ENCODE measurements around the gene CDCA4. TPM values are rescaled to one million over a fixed set of nuclear protein-coding genes. Genes with fewer than 3 reads are reported as not detected.
A peak's percentile ranks its signal among the peaks of the same experiment; 100 is the strongest.

CDCA4 gene
- total RNA-seq: 10 to 100 TPM; 26.2 to 27.5 TPM
- polyA plus RNA-seq (ENCODE audit: insufficient read depth, low read depth, low replicate concordance): 18.3 TPM
- long read RNA-seq, donor 1, transcript CDCA4-201 (2 exons, 2,513 nt): major isoform, 20 of 20 reads
- long read RNA-seq, donor 1, partial matches to known transcripts: 0 of 20 reads
- long read RNA-seq, donor 1, other reads (novel, unspliced or antisense): 0 of 20 reads
- long read RNA-seq, donor 2, transcript CDCA4-201 (2 exons, 2,513 nt): major isoform, 17 of 17 reads
- long read RNA-seq, donor 2, partial matches to known transcripts: 0 of 17 reads
- long read RNA-seq, donor 2, other reads (novel, unspliced or antisense): 0 of 17 reads

- peak; percentile 25 for TF ChIP-seq POLR2A (IDR thresholded peaks at IDR 0.05)
- TF ChIP-seq CTCF (IDR thresholded peaks at IDR 0.05): peak in 1 of 3 experiments; percentile 2
- Histone ChIP-seq H3K27me3 (no peaks in the 10 kb centered on the region), H3K36me3 (ENCODE audit: low read depth, missing control alignments) (no peaks in the 10 kb centered on the region), H3K27ac (peak within 1 kb of the TSS; percentile 59 to 80), H3K4me1 (peaks cover 11% of the 10 kb centered on the region), H3K9me3 (no peaks in the 10 kb centered on the region), H3K4me3 (peak within 1 kb of the TSS; percentile 78 to 82)
- 0 to 1% methylated on average over 9 to 29 of the region's 115 CpGs for WGBS, 2 donors
- intact Hi-C loops (cut with DNase I; ENCODE audit: low total_unique reads): loop anchor here (10.0 kb wide), 1 partner anchor 46 kb away; the partner anchor contains the start of gene AHNAK2
- peak; percentile 98 for DNase-seq
Observed at GRCh38 chr14:105020815-105021655, at the start of gene CDCA4. Gene CDCA4, minus strand, starts transcription at chr14:105021083. Its CDS starts 9,154 bp downstream, at chr14:105011929.

GRCh38 chr14:105069871-105070759, 49.2 kb upstream of the CDCA4 start:
- H3K9me3 ChIP-seq: no peaks in the 10 kb centered on the region
- no peaks in the 10 kb centered on the region for H3K27me3 ChIP-seq
- 68 to 70% methylated on average over 18 to 20 of the region's 20 CpGs for WGBS, 2 donors
- H3K36me3 ChIP-seq (ENCODE audit: low read depth, missing control alignments): no peaks in the 10 kb centered on the region
- no peak overlapping the region for H3K4me3 ChIP-seq
- TF ChIP-seq POLR2A (IDR thresholded peaks at IDR 0.05) (no peak), CTCF (IDR thresholded peaks at IDR 0.05) (no peak)
- intact Hi-C loops (cut with DNase I; ENCODE audit: low total_unique reads): no loop called here
- no peak overlapping the region for H3K27ac ChIP-seq
- DNase-seq: no peak
- H3K4me1 ChIP-seq: no peaks in the 10 kb centered on the region

- H3K27ac ChIP-seq: no peak overlapping the region
- DNase-seq: no peak
- H3K36me3 ChIP-seq (ENCODE audit: low read depth, missing control alignments): no peaks in the 10 kb centered on the region
- intact Hi-C loops (cut with DNase I; ENCODE audit: low total_unique reads): no loop called here
- H3K4me1 ChIP-seq: no peaks in the 10 kb centered on the region
- TF ChIP-seq CTCF (IDR thresholded peaks at IDR 0.05) (no peak), POLR2A (IDR thresholded peaks at IDR 0.05) (no peak)
- H3K27me3 ChIP-seq: no peaks in the 10 kb centered on the region
- no peaks in the 10 kb centered on the region for H3K9me3 ChIP-seq
- WGBS, 2 donors: 87 to 88% methylated on average over 10 of the region's 10 CpGs
- no peak overlapping the region for H3K4me3 ChIP-seq
Observed at GRCh38 chr14:105069522-105069870, 48.6 kb upstream of the CDCA4 start.

GRCh38 chr14:105068818-105069217, 47.9 kb upstream of the CDCA4 start:
- no peak overlapping the region for H3K4me3 ChIP-seq
- WGBS, 2 donors: 78 to 81% methylated on average over 13 of the region's 13 CpGs
- no peaks in the 10 kb centered on the region for H3K27me3 ChIP-seq
- TF ChIP-seq POLR2A (IDR thresholded peaks at IDR 0.05): no peak
- TF ChIP-seq CTCF (IDR thresholded peaks at IDR 0.05): no peak
- no peaks in the 10 kb centered on the region for H3K36me3 ChIP-seq (ENCODE audit: low read depth, missing control alignments)
- no peak for DNase-seq
- no peaks in the 10 kb centered on the region for H3K4me1 ChIP-seq
- H3K27ac ChIP-seq: no peak overlapping the region
- no peaks in the 10 kb centered on the region for H3K9me3 ChIP-seq
- intact Hi-C loops (cut with DNase I; ENCODE audit: low total_unique reads): no loop called here

Measured in testis (tissue), 5 donors.